Activated CD8-positive, alpha-beta T cell treated with anti-CD3 and anti-CD28 coated beads for 36 hours (primary cell): ENCODE data around the gene RASSF8. TPM values are rescaled to one million over a fixed set of nuclear protein-coding genes. Genes with fewer than 3 reads are reported as not detected.

Experiments used
- ATAC-seq: fragments of 200-7000 bp; cut with Tn5 transposase; one replicate; pipeline ENCODE4 v1.10.0; 2021; ENCODE audit warnings: mild to moderate bottlenecking, moderate library complexity
- CTCF ChIA-PET: fragments of 350-600 bp; sonication (Branson Sonifier 250); formaldehyde crosslinking; loops from one replicate; lab custom pipeline; 2021; ENCODE audit warnings: antibody characterized with exemption; lab: Charles Lee
- POLR2A ChIA-PET: fragments of 350-600 bp; sonication (Branson Sonifier 250); formaldehyde crosslinking; loops from one replicate; lab custom pipeline; 2021; ENCODE audit warnings: antibody characterized with exemption; lab: Charles Lee
- DNase-seq: peaks from one replicate; pipeline ENCODE4 v3.0.0-alpha.2; 2020
- H3K27ac Mint-ChIP-seq: one replicate; pipeline ENCODE4 v1.8.0; 2021; ENCODE audit warnings: mild to moderate bottlenecking, mixed read lengths
- H3K27me3 Mint-ChIP-seq: one replicate; pipeline ENCODE4 v1.8.0; 2021; ENCODE audit warnings: mixed read lengths
- H3K36me3 Mint-ChIP-seq: one replicate; pipeline ENCODE4 v1.8.0; 2021; ENCODE audit warnings: low read depth, mixed read lengths
- H3K4me1 Mint-ChIP-seq: one replicate; pipeline ENCODE4 v1.8.0; 2021; ENCODE audit warnings: low read depth, mixed read lengths
- H3K4me3 Mint-ChIP-seq: one replicate; pipeline ENCODE4 v1.8.0; 2021; ENCODE audit warnings: mild to moderate bottlenecking, moderate library complexity, mixed read lengths
- H3K9me3 Mint-ChIP-seq: one replicate; pipeline ENCODE4 v1.8.0; 2021; ENCODE audit warnings: mixed read lengths
- intact Hi-C: fragments of 100-400 bp; cut with micrococcal nuclease; formaldehyde crosslinking; loops from one replicate; pipeline ENCODE4 v1.10.0; 2022
- total RNA-seq, 2 experiments: library from RNA; stranded (reverse); gene quantifications; one replicate each; pipeline ENCODE4 v1.2.3, GENCODE V29; 2021
- TF ChIP-seq, protein P1 (sequence below): fragments of 200-600 bp; IDR thresholded peaks from one replicate; pipeline ENCODE4 v1.8.0; 2022; ENCODE audit warnings: antibody characterized with exemption, mild to moderate bottlenecking

The RASSF8 gene
- total RNA-seq, 2 experiments from 2014 or later = not detected

DNA sequence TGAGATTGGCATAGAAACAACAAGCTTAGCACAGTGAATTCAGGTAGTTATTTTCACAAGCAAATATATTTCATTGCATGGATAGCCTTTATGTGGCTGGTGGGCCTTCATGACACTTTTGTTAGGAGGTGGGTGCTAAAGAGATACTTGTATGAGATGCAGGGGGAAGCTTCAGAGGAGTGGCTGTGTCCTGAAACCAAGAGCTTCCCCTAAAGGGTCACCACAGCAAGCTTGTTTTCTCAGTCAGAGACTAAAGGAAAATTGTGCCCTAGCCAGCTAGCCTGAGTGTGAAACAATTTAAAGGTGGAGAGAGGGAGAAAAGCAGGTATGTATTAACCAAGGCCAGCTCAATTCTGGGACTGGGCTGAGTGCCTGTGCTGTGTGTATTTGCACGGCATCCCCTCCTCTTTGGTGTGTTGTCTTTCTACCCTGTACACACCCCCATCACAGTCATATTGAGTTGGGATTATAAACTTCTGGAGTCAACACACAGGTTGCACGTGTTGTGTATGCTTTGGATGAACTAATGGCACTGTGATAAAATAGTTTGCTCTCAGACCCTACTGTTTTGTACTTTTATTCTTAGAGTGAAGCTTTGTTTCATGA lies 79.2 kb downstream of the RASSF8 start:
- TF ChIP-seq, protein P1, sequence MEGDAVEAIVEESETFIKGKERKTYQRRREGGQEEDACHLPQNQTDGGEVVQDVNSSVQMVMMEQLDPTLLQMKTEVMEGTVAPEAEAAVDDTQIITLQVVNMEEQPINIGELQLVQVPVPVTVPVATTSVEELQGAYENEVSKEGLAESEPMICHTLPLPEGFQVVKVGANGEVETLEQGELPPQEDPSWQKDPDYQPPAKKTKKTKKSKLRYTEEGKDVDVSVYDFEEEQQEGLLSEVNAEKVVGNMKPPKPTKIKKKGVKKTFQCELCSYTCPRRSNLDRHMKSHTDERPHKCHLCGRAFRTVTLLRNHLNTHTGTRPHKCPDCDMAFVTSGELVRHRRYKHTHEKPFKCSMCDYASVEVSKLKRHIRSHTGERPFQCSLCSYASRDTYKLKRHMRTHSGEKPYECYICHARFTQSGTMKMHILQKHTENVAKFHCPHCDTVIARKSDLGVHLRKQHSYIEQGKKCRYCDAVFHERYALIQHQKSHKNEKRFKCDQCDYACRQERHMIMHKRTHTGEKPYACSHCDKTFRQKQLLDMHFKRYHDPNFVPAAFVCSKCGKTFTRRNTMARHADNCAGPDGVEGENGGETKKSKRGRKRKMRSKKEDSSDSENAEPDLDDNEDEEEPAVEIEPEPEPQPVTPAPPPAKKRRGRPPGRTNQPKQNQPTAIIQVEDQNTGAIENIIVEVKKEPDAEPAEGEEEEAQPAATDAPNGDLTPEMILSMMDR = no peak
- no peak overlapping the region for H3K4me3 Mint-ChIP-seq
- no peak for ATAC-seq
- no peaks in the 10 kb centered on the region for H3K27me3 Mint-ChIP-seq
- no peak for DNase-seq
- no peaks in the 10 kb centered on the region for H3K9me3 Mint-ChIP-seq
- H3K27ac Mint-ChIP-seq = no peak overlapping the region
- intact Hi-C loops = no loop called here
- POLR2A ChIA-PET = interaction anchor here (0.6 kb wide), 1 partner anchor 100 kb away, joined by 3 read pairs; no protein-coding TSS in a partner anchor
- H3K4me1 Mint-ChIP-seq = no peaks in the 10 kb centered on the region
- no peaks in the 10 kb centered on the region for H3K36me3 Mint-ChIP-seq
- CTCF ChIA-PET = interaction anchor here (1.2 to 2.7 kb wide), 2 partner anchors 9 to 18 kb away, joined by 3 to 7 read pairs; no protein-coding TSS in a partner anchor

DNA sequence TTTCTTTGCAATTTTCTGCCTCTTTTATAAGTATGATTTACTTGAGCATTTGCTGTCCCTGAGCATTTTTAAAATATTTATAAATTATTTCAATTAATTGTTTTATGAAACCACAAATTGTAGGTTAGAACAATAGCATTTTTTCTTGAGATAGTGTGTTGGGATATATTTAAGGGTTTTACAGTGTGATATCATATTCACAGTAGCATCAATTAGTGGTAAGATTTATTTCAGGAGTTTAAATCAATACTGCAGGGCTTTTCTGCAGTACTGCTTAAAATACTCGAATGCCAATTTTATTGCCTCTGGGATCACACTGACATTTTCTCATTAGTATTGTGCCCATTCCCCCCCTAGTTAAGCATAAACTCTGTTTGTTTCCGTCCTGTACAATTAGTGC lies 84.2 kb downstream of the RASSF8 start:
- intact Hi-C loops = no loop called here
- H3K4me3 Mint-ChIP-seq = no peak overlapping the region
- H3K27me3 Mint-ChIP-seq = peaks cover 2% of the 10 kb centered on the region
- DNase-seq = no peak
- no peak for ATAC-seq
- ChIA-PET CTCF (no interaction called here), POLR2A (no interaction called here)
- no peaks in the 10 kb centered on the region for H3K4me1 Mint-ChIP-seq
- no peaks in the 10 kb centered on the region for H3K9me3 Mint-ChIP-seq
- no peaks in the 10 kb centered on the region for H3K36me3 Mint-ChIP-seq
- TF ChIP-seq, protein P1 = no peak
- no peak overlapping the region for H3K27ac Mint-ChIP-seq

DNA sequence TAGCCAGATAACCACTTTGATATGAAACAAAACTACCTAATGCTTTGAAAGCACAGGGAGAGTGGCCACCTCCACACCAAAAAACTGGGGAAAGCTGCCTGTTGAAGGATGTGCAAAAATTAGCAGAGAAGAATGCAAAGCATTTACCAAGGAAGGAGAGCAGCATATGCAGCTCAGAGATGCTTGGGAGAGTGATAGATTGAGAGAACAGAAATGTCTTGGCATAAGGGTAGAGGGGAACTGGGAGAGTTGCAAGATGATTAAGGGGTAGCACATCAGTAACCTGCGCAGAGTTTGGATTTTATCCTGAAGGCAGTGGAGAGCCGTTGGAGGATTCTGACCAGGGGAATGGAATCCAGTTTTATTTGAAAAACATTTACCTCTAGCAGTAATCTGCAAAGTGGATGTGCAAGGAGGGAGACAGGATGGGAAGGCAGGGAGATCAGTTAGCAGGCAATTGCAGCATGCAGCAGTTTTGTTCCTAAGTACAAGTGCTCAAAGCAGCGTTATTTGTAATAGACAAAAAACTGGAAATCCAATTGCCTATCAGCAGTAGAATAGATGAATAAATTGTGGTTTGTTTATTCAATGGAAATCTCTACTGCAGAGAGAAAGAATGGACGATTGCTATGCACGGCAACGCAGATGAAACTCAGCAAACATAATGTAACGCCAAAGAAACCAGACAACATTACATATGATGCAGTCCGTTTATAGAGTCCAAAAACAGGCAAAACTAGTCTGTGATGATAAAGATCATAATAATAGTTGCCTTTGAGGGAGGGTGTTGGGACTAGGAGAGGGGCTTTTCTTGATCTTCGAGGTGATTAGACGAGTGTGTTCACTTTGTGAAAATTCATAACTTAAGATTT lies 84.9 kb downstream of the RASSF8 start:
- POLR2A ChIA-PET = no interaction called here
- DNase-seq = no peak
- no peak for ATAC-seq

DNA sequence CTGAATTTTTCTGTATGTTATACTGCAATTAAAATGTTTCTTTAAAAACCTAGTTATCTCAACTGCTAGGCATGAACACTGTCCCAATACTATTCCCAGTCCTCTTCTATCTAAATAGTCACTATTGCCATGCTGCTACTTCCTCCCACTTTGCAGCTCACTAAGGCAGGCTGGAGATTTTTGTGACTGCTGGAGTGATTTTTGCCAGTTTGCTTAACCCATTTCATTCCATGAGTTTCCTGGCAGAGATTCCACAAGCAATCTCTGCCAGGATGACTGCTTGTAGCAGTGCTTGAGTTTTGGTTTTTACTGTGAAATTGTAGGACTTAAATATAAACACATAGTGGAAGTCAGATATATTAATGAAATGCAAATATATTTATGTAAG lies 85.5 kb downstream of the RASSF8 start:
- peaks cover 2% of the 10 kb centered on the region for H3K27me3 Mint-ChIP-seq
- POLR2A ChIA-PET = no interaction called here
- DNase-seq (no peak), ATAC-seq (no peak)
- no peaks in the 10 kb centered on the region for H3K9me3 Mint-ChIP-seq
- CTCF ChIA-PET = no interaction called here
- no peak overlapping the region for H3K27ac Mint-ChIP-seq
- H3K36me3 Mint-ChIP-seq = no peaks in the 10 kb centered on the region
- TF ChIP-seq, protein P1 = no peak
- no peak overlapping the region for H3K4me3 Mint-ChIP-seq
- H3K4me1 Mint-ChIP-seq = no peaks in the 10 kb centered on the region
- intact Hi-C loops = no loop called here

More for the DNA sequence above, 84.9 kb downstream of the RASSF8 start:
- Mint-ChIP-seq H3K27me3 (peaks cover 2% of the 10 kb centered on the region), H3K9me3 (no peaks in the 10 kb centered on the region), H3K4me3 (no peak overlapping the region), H3K27ac (no peak overlapping the region), H3K36me3 (no peaks in the 10 kb centered on the region), H3K4me1 (no peaks in the 10 kb centered on the region)
- CTCF ChIA-PET = no interaction called here
- intact Hi-C loops = no loop called here
- TF ChIP-seq, protein P1 = no peak

DNA sequence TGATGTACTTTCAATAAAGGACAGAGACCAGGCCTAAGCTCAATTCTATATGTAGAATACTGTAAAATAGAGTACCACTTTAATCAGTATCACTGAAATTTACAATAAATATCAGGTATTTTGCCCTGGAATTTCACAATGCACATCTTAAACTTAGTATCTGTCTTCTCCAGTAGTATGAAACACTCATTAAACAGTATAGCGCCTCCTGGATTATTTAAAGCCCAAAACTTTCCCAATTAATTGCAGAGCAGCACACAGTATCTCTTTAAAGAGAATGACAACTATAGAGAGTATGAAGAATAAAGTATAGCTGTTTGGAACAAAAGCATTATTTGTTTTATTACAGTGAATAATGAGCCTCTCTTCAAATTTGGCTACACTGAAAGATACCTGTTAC lies 86.1 kb downstream of the RASSF8 start:
- no peaks in the 10 kb centered on the region for H3K9me3 Mint-ChIP-seq
- POLR2A ChIA-PET = no interaction called here
- H3K36me3 Mint-ChIP-seq = no peaks in the 10 kb centered on the region
- CTCF ChIA-PET = no interaction called here
- H3K4me3 Mint-ChIP-seq = no peak overlapping the region
- no peak for DNase-seq
- no peaks in the 10 kb centered on the region for H3K4me1 Mint-ChIP-seq
- TF ChIP-seq, protein P1 = no peak
- no peak for ATAC-seq
- intact Hi-C loops = no loop called here
- H3K27me3 Mint-ChIP-seq = peaks cover 2% of the 10 kb centered on the region
- no peak overlapping the region for H3K27ac Mint-ChIP-seq
